Measurements from ENCODE around the gene TMCC2. TPM values are rescaled to one million over a fixed set of nuclear protein-coding genes. Genes with fewer than 3 reads are reported as not detected.

TMCC2 gene
- total and polyA plus RNA-seq, 2 donors from 2014 or later = 1.3 to 3.5 TPM

DNA sequence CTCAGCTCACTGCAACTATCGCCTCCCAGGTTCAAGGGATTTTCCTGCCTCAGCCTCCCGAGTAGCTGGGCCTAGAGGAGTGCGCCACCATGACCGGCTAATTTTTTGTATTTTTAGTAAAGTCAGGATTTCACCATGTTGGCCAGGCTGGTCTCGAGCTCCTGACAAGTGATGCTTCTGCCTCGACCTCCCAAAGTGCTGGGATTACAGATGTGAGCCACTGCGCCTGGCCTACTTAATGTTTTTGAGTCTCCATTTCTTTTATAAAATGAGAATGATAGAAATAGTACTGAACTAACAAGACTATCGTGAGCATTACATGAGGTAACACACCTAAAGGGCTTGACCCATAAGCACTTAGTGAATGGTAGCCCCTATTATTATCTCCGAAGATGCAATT lies 72.4 kb downstream of the TMCC2 start:
- Histone ChIP-seq H3K9me3 (ENCODE audit: control insufficient read depth in 2 of 3, insufficient read depth in 1 of 3, low read length in 3 of 3) (no peaks in the 10 kb centered on the region), H3K4me3 (ENCODE audit: low read length in 3 of 3) (no peak overlapping the region), H3K9ac (ENCODE audit: low read length in 3 of 3) (peak overlapping the region in 1 of 3 donors; percentile 5), H3K36me3 (ENCODE audit: control insufficient read depth in 2 of 3, insufficient read depth in 3 of 3, low read length in 3 of 3) (peaks cover 0 to 21% (median 13%) of the 10 kb centered on the region in 3 donors), H3K4me1 (ENCODE audit: control insufficient read depth in 2 of 3, insufficient read depth in 2 of 3, low read depth in 1 of 3, low read length in 3 of 3) (peaks cover 5 to 47% (median 22%) of the 10 kb centered on the region in 3 donors), H3K27me3 (ENCODE audit: control insufficient read depth, insufficient read depth, low read length) (no peaks in the 10 kb centered on the region), H3K27ac (ENCODE audit: low read depth in 2 of 2, low read length in 2 of 2) (peak overlapping the region; percentile 41 to 66)
- intact Hi-C loops (cut with DNase I) = no loop called here
- TF ChIP-seq, protein P1, sequence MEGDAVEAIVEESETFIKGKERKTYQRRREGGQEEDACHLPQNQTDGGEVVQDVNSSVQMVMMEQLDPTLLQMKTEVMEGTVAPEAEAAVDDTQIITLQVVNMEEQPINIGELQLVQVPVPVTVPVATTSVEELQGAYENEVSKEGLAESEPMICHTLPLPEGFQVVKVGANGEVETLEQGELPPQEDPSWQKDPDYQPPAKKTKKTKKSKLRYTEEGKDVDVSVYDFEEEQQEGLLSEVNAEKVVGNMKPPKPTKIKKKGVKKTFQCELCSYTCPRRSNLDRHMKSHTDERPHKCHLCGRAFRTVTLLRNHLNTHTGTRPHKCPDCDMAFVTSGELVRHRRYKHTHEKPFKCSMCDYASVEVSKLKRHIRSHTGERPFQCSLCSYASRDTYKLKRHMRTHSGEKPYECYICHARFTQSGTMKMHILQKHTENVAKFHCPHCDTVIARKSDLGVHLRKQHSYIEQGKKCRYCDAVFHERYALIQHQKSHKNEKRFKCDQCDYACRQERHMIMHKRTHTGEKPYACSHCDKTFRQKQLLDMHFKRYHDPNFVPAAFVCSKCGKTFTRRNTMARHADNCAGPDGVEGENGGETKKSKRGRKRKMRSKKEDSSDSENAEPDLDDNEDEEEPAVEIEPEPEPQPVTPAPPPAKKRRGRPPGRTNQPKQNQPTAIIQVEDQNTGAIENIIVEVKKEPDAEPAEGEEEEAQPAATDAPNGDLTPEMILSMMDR (IDR thresholded peaks at IDR 0.05; ENCODE audit: borderline replicate concordance, extremely low read depth, insufficient read depth) = no peak
- DNase-seq (no peak), FAIRE-seq (no peak)

DNA sequence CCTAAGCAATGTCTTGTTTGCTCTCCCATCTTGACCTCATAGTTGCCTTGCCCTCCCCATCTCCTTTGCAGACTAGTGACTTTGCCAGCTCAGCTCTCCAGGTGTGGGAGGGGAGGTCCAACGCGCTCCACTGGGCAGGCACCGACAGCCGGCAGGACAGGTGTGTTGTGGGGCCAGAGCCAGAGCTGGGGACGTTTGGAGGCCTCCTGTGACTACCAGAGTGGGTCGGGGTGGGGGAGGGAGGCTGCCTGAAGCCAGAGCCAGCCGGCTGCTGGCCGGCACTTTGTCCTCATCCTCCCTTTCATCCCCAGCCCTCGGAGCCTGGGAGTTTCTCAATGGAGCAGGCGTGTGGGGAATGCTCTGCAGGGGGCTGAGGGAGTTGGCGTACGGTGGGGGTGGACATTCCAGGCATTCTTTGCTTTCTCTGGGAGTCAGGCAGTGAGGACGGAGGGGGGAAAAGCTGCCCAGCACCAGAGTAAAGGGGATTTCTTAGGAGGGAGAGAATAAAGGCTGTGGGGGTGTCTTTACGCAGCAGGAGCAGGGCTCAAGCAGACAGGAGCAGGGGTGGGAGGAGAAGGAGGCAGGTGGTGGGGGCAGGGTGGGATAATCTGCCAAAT lies 73.6 kb downstream of the TMCC2 start:
- Histone ChIP-seq H3K36me3 (ENCODE audit: control insufficient read depth in 2 of 3, insufficient read depth in 3 of 3, low read length in 3 of 3) (peaks cover 0 to 29% (median 16%) of the 10 kb centered on the region in 3 donors), H3K4me3 (ENCODE audit: low read length in 3 of 3) (no peak overlapping the region), H3K27me3 (ENCODE audit: control insufficient read depth, insufficient read depth, low read length) (no peaks in the 10 kb centered on the region), H3K27ac (ENCODE audit: low read depth in 2 of 2, low read length in 2 of 2) (peak overlapping the region; percentile 83 to 94), H3K4me1 (ENCODE audit: control insufficient read depth in 2 of 3, insufficient read depth in 2 of 3, low read depth in 1 of 3, low read length in 3 of 3) (peaks cover 5 to 39% (median 24%) of the 10 kb centered on the region in 3 donors), H3K9me3 (ENCODE audit: control insufficient read depth in 2 of 3, insufficient read depth in 1 of 3, low read length in 3 of 3) (no peaks in the 10 kb centered on the region), H3K9ac (ENCODE audit: low read length in 3 of 3) (peak overlapping the region in 1 of 3 donors; percentile 81)
- DNase-seq (peak; percentile 97 to 98 (median 97)), FAIRE-seq (no peak)
- intact Hi-C loops (cut with DNase I) = no loop called here
- TF ChIP-seq, protein P1 (IDR thresholded peaks at IDR 0.05; ENCODE audit: borderline replicate concordance, extremely low read depth, insufficient read depth) = no peak

DNA sequence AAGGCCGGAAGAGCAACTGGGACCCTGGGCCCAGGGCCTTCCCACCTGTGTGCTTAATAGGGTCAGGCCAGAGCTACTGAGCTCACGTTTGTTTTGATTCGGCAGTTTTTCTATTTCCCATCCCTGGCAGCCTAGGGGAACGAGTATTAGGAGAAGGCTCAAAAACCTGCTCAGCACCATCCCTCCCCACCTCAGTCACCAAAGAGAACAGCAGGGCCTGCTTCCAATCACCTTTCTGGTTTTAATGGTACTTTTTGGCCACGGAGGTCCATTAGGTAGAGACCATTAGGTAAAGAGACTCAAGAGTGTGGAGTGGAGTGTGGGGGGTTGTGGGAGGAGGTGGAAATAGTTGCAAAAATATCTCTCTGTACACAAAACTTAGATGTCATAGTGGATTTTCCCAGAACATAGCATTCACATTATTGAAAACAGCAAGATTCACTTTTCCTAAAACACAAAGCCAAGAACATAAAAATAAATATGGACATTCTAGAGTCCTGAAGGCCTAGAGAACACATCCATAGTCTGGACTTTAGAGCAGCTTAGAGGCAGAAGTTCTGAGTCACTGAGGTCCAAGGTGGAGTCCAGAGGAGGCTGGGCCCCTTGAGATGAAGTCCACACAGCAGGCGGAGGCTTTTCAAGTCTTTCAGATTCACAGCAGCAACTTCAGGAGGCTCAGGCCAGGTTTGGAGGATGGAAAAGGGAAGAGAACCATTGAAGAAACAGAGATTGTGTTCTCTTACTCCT lies 74.3 kb downstream of the TMCC2 start:
- TF ChIP-seq, protein P1 (IDR thresholded peaks at IDR 0.05; ENCODE audit: borderline replicate concordance, extremely low read depth, insufficient read depth) = no peak
- DNase-seq = no peak
- H3K27ac ChIP-seq (ENCODE audit: low read depth in 2 of 2, low read length in 2 of 2) = peak overlapping the region; percentile 83 to 94
- H3K4me1 ChIP-seq (ENCODE audit: control insufficient read depth in 2 of 3, insufficient read depth in 2 of 3, low read depth in 1 of 3, low read length in 3 of 3) = peaks cover 5 to 39% (median 24%) of the 10 kb centered on the region in 3 donors
- intact Hi-C loops (cut with DNase I) = no loop called here
- peak overlapping the region in 1 of 3 donors; percentile 25 for H3K4me3 ChIP-seq (ENCODE audit: low read length in 3 of 3)
- peak overlapping the region in 1 of 3 donors; percentile 81 for H3K9ac ChIP-seq (ENCODE audit: low read length in 3 of 3)
- H3K36me3 ChIP-seq (ENCODE audit: control insufficient read depth in 2 of 3, insufficient read depth in 3 of 3, low read length in 3 of 3) = peaks cover 0 to 36% (median 23%) of the 10 kb centered on the region in 3 donors
- no peaks in the 10 kb centered on the region for H3K9me3 ChIP-seq (ENCODE audit: control insufficient read depth in 2 of 3, insufficient read depth in 1 of 3, low read length in 3 of 3)
- FAIRE-seq = no peak
- no peaks in the 10 kb centered on the region for H3K27me3 ChIP-seq (ENCODE audit: control insufficient read depth, insufficient read depth, low read length)
